Cardiac muscle cell (in vitro differentiated cells and primary cell): ENCODE results near the gene CLN6. TPM values are rescaled to one million over a fixed set of nuclear protein-coding genes. Genes with fewer than 3 reads are reported as not detected.
A peak's percentile ranks its signal among the peaks of the same experiment; 100 is the strongest.

Source experiments
- DNase-seq, 2 donors: peaks; one replicate each; pipeline versions ENCODE4 v3.0.0 to v3.0.0-alpha.2; 2010 to 2017; ENCODE audit warnings: low read depth in 1 of 2, low spot score in 1 of 2
- H3K27ac ChIP-seq: fragments of 200-600 bp; sonication (generic); 2 replicates; pipeline ENCODE4 v1.5.1; 2016
- H3K27me3 ChIP-seq: fragments of 200-600 bp; sonication (generic); 2 replicates; pipeline ENCODE4 v1.6.0; 2016; ENCODE audit warnings: control low read depth
- H3K36me3 ChIP-seq: fragments of 200-600 bp; sonication (generic); 2 replicates; pipeline ENCODE4 v1.5.1; 2016; ENCODE audit warnings: control low read depth
- H3K4me1 ChIP-seq: fragments of 200-600 bp; sonication (generic); 2 replicates; pipeline ENCODE4 v1.8.1; 2017; ENCODE audit warnings: low read depth, mild to moderate bottlenecking, mixed run types
- H3K4me3 ChIP-seq: fragments of 200-600 bp; sonication (generic); 2 replicates; pipeline ENCODE4 v1.5.1; 2016; ENCODE audit warnings: mild to moderate bottlenecking
- H3K9me3 ChIP-seq: fragments of 200-600 bp; sonication (generic); 2 replicates; pipeline ENCODE4 v1.5.1; 2017; ENCODE audit warnings: low read depth, mild to moderate bottlenecking, control low read depth
- CTCF ChIP-seq: IDR thresholded peaks from 2 replicates; pipeline ENCODE4 v1.5.1; 2012; ENCODE audit warnings: low read depth, mild to moderate bottlenecking, low read length
- polyA plus RNA-seq: library from polyadenylated mRNA; unstranded; fragments of >200 nt; fragmentation: Nextera tagmentation; extraction: Ambion mirVana; gene quantifications from 2 replicates; pipeline ENCODE4 v1.2.1, GENCODE V29; 2016
- total RNA-seq: library from RNA; depleted of rRNA; stranded (reverse); fragments of >200 nt; gene quantifications from 2 replicates; pipeline ENCODE4 v1.2.3, GENCODE V29; 2016

The CLN6 gene
- total and polyA plus RNA-seq, 2 experiments from 2014 or later, result 6.6 to 18.5 TPM

DNA sequence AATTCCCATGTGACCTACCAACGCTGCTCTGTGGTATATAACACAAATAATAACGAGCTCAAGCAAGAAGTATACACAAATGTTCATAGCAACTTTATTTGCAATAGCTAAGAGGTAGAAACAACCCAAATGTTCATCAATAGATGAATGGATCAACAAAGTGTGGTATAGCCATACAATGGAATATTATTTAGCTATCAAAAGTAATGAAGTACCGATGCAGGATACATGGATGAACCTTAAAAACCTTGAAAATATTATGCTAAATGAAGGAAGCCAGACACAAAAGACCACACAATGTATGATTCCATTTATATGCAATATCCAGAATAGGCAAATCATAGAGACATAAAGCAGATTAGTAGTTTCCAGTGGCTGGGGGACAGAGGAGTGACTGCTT is 32.5 kb upstream of the CLN6 start:
- DNase-seq, result no peak
- Histone ChIP-seq H3K4me1 (peaks cover 4% of the 10 kb centered on the region), H3K4me3 (no peak overlapping the region), H3K9me3 (no peaks in the 10 kb centered on the region), H3K27ac (no peak overlapping the region), H3K27me3 (no peaks in the 10 kb centered on the region), H3K36me3 (no peaks in the 10 kb centered on the region)
- no peak for TF ChIP-seq CTCF

DNA sequence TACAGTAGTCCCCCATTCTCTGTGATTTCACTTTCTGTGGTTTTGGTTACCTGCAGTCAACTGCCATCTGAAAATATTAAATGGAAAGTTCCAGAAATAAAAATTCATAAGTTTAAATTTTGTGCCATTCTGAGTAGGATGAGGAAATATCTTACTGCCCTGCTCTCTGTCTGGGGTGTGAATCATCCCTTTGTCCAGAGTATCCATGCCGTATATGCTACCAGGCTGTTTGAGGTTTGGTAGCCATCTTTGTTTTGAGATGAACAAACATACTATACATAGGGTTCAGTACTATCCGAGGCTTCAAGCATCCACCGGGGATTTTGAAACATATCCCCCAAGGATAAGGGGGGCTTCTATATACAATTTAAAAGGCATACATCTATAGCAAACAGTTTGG is 31.7 kb upstream of the CLN6 start:
- no peak for DNase-seq
- Histone ChIP-seq H3K9me3 (no peaks in the 10 kb centered on the region), H3K27ac (no peak overlapping the region), H3K27me3 (no peaks in the 10 kb centered on the region), H3K4me1 (peaks cover 4% of the 10 kb centered on the region), H3K36me3 (no peaks in the 10 kb centered on the region), H3K4me3 (no peak overlapping the region)
- TF ChIP-seq CTCF, result no peak

- Histone ChIP-seq H3K27ac (no peak overlapping the region), H3K4me3 (no peak overlapping the region), H3K4me1 (peaks cover 4% of the 10 kb centered on the region), H3K36me3 (no peaks in the 10 kb centered on the region), H3K27me3 (no peaks in the 10 kb centered on the region), H3K9me3 (no peaks in the 10 kb centered on the region)
- TF ChIP-seq CTCF, result no peak
- DNase-seq, result no peak
Observed at GRCh38 chr15:68259883-68260282, 30.4 kb upstream of the CLN6 start.

DNA sequence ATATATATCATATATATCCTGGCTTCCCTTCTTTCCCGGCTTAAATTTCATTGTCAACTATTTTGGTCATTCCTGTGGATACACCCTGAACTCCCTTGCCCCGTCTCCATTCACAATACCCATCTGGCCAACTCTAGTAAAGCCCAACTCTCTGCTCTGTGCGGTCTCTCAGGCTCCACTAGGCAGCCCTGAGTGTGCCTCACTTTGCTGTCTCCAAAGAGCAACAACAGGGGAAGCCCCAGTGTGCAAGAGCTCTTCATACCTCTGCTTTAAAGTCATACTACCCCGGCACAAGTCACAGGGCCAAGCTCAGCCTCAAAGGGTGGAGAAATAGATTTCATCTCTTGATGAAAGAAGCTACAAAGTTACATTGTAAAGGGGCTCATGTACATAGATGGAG is 29.2 kb upstream of the CLN6 start:
- no peak overlapping the region for H3K4me3 ChIP-seq
- no peak overlapping the region for H3K27ac ChIP-seq
- DNase-seq, result no peak
- H3K4me1 ChIP-seq, result peaks cover 4% of the 10 kb centered on the region
- no peaks in the 10 kb centered on the region for H3K9me3 ChIP-seq
- no peaks in the 10 kb centered on the region for H3K27me3 ChIP-seq
- TF ChIP-seq CTCF, result no peak
- no peaks in the 10 kb centered on the region for H3K36me3 ChIP-seq

DNA sequence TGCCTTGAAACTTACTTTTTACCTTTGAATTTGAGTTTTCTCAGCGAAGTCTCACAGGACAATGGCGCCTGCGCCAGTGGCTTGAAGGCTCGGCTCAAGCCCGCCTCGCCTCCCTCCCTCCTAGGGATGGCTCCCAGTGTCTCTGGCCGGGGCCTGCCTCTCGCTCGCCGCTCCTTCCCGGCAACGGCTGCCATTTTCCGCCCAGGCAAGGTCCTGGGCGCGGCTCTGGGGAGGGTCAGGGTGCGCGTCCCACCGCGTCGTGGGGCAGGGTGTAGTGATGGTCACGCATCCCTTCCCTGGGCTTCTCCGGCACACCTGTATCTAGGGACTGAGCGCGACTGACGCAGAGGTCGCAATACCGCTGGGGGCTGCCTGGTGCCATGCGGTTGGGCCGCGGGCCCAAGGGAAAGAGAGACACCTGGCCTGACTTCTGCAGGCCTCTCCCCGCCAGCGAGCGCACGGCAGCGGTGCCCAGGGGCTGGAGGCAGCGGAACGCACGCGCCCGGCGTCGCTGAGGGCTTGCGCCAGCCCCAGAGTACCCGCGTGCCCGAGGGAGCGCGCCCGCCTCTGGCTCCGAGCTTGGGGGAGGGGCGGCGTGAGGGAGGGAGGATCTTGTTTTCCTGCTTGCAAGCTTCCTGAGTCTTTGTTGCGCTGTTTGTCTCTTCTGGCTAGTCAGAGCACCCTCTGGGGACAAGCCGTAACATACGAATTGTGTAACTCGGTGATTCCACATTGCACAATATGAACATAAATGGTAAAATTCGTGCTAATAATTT is 27.3 kb upstream of the CLN6 start:
- peak; percentile 84 to 97 for DNase-seq
- peak overlapping the region; percentile 19 for H3K4me3 ChIP-seq
- H3K9me3 ChIP-seq, result no peaks in the 10 kb centered on the region
- H3K36me3 ChIP-seq, result no peaks in the 10 kb centered on the region
- H3K27ac ChIP-seq, result no peak overlapping the region
- H3K4me1 ChIP-seq, result peaks cover 4% of the 10 kb centered on the region
- no peaks in the 10 kb centered on the region for H3K27me3 ChIP-seq
- TF ChIP-seq CTCF, result no peak
